NCI-H446 treated with DMSO at 0.1 percent for 48 hours (cell line): ENCODE data around the gene CHKA.

Experiments
- DNase-seq: peaks from one replicate; lab custom pipeline; 2025; lab: John Stamatoyannopoulos, UW

CHKA gene

DNA sequence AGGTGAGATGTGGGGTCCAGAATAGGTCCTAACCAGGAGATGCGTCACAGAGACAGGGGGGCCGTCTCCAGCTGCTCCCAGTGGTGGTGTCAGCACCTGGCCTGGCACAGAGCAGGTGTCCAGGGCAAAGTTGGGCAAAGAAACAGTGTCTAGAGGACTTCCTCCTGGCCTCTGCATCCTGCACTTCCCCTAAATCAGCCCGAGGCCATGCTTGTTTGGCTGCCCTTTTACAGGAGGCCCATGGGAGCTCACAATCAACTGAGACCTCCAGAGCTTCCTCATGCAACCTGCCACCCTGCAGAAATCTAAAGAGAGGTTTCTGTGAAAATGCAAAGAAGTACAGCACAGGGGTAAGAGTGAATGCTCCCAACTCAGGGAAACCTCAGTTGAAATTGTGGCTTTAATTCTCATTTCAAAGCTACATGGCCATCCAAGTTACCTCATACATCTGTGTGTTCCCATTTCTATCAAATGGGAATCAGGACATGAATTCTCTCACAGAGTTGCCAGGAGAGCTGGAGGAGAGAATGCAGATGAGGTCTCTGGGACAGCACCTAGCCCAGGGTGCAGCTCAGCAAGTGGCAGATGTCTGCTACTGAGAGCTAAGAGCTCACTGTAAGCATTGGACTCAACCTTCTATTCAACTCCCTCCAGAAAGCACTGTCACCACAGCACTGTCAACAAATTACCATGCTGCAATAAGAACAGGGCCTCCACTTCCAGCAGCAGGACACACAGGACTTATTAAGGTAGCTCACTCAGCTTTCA is 49.7 kb downstream of the CHKA start:
- DNase-seq, result no peak

DNA sequence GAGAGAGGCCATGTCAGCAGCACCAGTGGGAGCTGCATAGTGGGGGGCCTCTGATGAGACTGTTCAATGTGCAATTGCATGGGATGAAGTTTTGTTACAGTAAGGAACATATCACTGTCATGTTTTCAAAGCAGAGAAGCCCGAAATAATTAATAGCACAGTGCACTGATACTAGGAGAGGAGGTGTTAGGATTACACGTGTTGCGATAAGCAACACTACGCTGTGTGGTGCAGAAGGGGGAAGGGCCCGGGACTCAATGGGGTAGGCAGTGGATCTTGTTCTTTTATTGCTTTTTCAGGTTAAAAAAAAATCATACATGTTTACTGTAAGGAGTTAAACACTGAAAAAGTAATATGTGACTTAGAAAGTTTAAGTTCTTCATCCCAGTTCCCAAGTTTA is 53.2 kb downstream of the CHKA start:
- no peak for DNase-seq

DNA sequence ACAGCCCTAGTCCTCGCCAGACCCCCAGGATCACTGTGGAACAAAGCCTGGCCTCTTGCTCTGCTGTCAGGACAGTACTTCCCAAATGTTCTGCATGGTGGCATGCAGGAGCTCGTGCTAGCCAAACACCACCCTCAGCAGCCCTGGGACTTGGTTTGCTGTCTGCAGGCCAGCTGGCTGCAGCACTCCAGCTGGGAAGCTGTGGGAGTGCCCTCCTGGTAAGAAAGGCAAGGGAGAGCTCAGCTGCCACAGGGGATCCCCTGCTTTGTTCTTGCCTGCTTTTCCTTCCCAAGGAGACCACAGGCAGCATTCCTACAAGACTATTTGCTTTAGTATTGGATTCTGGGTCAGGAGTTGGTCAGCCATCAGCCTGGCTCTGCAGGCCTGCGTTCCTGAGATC is 54.4 kb downstream of the CHKA start:
- no peak for DNase-seq

DNA sequence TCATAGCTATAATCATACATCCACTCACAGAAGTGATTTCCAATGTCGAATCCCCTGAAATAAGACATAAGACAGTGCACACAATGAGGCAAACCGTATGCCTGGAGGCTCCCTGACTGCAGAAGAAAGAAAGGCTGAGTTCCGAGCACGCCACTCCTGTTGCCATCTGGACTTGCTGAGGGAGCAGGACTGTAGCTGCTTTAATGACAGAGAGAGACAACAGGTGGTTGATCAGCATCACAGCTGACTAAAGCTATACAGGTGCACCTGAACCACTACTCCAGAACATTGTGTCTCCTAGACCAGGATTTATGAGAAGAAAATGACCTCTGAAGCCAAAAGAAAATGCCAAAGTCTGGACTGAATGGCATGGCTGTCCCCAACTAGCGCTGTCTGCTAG is 55.3 kb downstream of the CHKA start:
- DNase-seq, result no peak

DNA sequence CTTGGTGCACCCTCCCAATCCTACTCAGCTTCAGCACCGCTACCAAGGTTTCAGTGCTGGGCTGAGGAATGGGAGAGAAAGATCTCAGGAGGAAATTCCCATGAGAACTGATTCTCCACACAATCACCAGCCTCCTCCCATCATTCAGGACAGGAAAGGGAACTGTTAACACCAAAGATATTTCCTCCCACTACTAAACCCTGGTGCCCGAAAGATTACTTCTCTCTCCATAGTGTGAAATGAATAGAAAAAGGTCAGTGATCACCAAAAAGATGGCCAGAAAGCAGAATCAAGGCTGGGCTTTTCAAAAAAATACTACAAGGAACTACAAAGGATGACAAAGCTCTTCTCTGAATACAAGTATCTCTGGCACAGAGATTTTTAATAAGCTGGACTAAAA is 56.3 kb downstream of the CHKA start:
- no peak for DNase-seq

DNA sequence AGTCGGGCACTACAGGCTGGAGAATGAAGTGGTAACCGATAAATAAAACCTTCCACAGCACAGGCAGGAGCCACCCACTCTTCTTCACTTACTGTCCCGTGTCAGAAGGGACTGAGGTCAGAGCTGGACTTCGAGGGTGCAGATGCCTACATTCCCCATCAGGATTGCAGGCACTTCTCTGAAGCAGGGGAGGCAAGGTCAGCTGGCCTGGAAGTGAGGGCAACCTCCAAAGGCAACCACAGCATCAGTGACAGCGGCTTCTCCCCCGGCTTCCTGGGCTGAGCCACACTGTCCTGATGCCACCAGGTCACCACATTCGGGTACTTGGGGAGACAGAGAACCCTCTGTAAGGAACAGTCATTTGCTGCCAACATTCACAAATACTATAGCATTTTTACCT is 59.7 kb downstream of the CHKA start:
- DNase-seq, result no peak

DNA sequence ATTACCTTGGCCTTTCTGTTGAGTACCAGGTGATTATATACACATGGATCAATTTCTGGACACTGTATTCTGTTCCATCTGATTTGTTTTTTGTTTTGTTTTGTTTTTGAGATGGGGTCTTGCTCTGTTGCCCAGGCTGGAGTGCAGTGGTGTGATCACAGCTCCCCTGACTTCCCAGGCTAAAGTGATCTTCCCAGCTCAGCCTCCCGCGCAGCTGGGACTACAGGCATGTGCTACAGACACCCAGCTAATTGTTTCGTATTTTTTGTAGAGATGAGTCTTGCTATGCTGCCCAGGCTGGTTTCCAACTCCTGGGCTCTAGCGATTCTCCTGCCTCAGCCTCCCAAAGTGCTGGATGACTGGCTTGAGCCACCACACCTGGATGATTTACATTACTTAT is 63.4 kb downstream of the CHKA start:
- no peak for DNase-seq

DNA sequence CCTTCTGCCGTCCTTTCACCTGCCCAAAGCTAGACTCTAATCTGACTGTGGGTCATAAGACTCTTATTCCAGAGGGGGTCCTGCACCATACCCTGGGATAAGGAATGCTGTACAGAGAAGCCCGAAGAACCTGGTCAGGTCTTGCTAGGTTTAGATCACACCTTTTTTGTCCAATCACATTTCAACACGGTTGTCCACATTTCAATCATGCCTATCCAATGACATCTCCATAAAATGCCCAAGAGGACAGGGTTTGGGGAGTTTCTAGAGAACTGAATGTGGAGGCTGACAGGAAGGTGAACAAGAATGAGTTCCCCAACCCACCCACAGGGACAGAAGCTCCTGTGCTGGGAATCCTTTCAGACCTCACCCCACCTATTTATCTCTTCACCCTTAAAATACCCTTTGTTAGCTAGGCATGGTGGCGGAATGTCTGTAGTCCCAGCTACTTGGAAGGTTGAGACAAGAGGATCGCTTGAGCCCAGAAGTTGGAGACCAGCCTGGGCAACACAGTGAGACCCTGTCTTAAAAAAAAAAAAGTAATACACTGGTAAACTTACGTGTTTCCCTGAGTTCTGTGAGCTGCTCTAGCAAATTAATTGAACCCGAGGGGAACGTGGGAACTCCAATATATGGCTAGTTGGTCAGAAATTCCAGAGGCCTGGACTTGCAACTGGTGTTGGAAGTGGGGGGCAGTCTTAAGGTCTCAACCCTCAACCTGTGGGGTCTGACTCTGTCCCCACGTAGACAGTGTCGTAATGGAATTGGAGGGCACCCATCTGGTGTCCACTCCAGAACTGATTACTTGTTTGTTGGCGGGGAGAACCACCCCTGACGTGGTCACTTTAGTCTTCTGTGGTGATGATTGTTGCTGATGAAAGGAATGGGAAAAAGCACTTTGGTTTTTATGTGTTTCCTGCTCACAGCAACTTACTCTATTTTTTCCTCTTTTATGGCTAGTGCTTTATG is 64.6 kb downstream of the CHKA start:
- no peak for DNase-seq

DNA sequence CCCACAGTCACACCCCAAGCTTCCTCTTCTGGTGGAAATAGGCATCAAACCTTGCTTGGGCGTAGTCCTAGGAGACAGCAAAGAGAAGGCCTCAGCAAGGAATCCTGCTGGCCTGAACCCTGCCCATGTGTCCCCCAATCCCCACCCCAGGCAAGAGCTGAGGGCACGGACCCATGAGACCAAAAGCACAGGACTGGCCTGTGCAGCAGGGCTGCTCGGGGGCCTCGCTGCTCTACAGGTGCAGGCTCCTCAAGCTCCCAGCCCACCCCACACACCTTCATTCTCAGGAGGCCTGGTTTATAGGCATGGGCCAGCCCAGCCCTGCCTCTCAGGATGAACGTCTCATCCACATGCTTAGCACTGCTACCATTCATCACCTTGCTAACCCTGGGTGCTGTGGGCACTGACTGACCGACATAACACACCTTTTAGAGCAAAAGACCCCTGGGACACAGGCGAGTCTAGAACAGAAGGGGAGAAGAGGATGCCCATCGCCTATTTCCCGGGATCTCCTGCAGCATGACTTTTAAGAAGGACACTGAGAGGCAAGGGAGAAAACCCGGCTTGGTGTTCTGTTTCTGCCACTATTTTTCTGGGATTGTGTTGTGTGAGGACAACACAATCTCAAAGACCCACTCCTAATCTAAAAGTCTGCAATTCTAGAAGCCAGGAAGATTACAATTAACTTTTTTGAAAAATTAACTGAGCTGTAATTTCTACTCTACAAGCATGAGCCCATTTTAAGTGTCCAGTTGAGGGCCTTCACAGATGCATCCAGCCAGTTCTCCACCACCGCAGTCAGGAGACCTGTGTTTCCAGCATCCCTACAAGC is 67.0 kb downstream of the CHKA start:
- DNase-seq, result no peak

DNA sequence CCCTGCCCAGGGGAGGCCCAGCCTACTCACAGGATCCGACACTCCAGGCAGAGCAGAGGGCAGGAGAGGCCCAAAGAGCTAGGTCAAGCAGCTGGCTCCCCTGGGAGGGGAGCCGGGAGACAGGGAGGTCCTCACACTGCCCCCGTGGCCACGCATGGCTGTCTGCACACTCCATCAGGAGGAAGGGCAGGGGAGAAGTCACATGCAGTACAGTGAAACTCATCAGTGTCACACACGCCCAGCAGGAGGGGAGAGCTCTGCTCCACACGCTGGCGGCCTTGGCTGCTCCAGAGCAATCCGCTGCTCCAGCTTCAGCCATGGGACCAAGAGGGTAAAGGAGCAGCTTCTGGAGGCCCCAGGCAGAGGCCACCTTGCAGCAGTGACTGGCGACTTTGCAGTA is 68.1 kb downstream of the CHKA start:
- DNase-seq, result no peak

DNA sequence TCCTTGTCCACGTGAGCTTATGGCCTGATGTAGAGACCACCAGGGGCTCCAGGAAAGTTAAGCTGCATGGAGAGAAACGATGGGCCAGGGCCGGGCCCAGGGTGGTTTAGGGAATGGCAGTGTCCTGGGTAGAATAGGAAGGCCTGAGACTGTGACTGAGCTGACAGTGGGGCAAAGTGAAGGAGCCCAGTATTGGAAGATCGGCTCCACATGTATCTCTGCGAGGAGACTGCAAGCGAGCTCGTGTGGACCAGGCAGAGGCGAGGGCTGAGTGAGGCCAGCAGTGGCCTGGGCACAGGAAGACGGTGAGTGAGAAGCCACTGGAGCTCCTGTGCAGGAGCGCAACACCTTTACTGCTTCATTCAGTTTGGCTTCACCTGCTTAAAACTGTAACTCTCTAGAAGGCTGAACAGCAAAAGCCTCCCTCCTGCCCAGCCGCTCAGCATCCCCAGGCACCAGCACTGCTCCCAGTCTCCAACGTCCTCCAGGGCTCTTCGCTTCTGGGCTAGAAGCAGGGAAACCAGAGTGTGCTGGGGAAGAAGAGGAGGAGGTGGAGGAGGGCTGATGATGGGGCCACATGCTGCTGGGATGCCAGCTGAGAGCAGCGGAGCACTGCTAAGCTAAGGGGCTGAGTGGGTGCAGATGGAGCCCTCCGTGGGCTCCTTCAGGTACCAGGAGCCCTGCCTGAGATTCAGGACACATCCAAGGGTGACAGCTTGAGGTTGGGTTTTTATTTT is 68.9 kb downstream of the CHKA start:
- no peak for DNase-seq

DNA sequence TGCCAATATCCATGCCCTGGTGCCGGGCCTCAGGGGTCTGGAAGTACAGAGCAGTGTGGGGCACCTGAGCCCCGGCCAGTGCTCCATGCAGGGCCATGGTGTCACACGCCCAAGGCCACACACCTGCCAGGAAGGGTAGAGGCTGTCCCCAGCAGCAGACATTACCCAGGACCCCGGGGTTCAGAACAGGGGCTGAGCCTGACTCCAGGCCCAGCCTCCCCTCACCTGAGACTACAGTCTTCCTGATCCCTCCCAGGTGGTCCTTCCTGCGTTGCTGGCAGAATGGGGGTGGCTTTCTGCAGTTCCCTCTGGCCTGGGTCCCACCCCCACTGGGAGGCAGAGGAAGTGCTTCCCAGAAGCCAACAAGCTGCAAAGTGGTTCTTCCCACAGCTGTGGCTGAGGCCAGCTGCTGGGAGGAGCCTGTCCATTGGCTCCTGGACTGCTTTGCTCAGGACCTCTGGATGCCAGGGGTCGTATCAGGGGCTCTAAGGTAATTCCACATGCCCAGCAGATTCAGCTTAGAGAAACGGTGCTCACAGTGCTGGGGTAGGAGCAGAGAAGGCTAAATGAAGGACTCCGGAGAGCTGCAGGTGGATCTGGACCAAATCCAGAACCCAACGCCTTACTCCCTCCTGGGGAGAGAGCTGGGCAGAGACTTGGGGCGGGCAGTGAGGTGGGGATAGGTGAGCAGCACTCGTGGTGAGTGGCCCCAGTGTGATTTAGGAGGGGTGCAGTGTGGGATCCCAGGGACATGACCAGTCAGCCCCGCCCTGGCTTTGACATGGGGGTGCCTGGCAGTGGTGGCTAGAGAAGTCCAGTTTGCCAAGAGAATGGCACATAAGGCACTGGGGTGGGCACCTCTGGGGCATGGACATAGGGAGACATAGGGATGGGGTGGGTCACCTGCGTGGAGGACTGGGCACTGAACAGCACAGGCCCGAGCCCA is 69.7 kb downstream of the CHKA start:
- no peak for DNase-seq

DNA sequence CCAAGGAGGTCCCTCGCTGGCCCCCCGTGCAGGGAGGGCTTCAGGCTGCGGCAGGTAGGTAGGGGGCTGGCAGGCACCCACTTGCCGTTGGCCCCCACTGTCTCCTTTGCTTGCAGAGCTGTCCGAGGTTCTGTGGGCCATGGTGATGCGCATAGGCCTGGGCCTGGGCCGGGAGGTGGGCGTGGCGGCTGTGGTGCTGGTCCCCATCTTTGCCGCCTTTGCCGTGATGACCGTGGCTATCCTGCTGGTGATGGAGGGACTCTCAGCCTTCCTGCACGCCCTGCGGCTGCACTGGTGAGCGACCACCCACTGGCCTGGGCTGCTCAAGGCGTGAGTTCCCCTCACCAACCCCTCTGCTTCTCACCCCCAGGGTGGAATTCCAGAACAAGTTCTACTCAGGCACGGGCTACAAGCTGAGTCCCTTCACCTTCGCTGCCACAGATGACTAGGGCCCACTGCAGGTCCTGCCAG is 70.8 kb downstream of the CHKA start:
- DNase-seq, result no peak

DNA sequence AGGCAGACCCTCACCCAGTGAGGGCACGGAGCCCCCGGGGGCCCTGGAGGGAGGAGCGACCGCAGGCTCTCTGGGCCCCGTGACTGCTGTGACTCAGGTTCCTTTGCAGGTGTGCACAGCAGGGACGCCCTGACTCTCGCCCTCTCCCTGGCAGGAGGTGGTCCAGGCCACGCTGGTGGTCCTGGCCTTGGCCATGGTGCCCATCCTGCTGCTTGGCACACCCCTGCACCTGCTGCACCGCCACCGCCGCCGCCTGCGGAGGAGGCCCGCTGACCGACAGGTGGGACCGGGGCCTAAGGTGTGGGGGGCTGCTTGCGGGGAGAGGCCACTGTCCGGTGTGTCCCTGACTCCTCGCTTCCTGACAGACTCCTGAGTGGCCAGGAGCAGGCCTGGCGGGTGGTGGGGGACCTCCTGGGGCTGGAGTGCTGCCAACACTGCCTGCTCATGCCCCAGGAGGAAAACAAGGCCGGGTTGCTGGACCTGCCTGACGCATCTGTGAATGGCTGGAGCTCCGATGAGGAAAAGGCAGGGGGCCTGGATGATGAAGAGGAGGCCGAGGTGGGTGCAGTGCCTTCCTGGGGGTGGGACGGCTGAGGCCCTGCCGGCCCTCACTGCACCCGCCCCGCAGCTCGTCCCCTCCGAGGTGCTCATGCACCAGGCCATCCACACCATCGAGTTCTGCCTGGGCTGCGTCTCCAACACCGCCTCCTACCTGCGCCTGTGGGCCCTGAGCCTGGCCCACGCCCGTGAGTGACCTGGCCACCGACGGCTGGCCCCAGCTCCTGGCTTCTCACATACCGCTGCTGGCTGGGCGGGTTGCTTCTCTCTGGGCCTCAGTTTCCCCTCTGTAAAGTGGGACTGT is 71.4 kb downstream of the CHKA start:
- no peak for DNase-seq

DNA sequence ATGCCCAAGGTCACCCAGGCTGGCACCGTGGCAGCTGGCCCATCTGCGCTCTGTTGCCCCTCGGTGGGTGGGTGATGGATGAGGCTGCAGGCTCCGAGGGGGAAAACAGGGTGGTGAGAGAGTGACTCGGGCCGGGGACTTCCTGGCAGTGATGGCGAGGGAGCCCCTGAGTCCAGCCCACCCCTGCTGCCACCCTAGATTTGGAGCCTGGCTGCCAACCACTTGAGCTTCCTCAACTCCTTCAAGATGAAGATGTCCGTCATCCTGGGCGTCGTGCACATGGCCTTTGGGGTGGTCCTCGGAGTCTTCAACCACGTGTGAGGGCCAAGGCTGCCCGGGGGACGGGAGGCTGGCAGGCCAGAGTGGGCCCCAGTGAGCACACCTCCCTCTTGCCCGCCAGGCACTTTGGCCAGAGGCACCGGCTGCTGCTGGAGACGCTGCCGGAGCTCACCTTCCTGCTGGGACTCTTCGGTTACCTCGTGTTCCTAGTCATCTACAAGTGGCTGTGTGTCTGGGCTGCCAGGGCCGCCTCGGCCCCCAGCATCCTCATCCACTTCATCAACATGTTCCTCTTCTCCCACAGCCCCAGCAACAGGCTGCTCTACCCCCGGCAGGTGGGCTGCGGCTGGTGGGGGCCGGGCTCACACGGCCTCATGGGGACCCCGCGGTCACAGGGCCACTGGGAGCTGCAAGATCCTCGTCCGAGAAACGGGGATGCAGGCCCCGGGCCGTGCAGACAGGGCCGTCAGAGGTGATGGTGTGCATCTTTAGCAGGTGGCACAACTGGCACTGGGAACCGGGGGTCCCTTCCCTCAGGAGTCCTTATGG is 72.3 kb downstream of the CHKA start:
- DNase-seq, result no peak

DNA sequence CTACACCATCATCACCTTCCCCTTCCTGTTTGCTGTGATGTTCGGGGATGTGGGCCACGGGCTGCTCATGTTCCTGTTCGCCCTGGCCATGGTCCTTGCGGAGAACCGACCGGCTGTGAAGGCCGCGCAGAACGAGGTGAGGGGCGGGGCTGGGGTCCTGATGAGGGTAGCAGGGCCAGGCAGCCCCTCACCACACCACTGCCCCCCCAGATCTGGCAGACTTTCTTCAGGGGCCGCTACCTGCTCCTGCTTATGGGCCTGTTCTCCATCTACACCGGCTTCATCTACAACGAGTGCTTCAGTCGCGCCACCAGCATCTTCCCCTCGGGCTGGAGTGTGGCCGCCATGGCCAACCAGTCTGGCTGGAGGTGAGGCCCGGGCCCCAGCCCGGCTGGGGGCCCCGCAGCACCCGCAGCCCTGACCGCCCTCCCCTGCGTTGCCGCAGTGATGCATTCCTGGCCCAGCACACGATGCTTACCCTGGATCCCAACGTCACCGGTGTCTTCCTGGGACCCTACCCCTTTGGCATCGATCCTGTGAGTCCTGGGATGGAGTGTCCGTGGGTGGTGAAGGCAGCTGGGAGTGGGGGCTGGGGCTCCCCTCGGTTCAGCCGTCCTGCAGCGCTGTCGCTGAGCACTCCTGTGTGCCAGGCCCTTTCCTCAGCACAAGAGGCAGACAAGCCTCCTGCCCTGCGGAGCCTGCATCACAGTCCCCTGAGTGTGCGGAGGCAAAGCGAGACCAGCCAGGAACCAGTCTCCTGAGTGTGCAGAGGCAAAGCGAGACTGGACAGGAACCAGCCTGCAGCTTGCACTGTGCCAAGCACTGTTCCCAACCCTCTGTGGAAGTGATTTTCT is 73.5 kb downstream of the CHKA start:
- no peak for DNase-seq

DNA sequence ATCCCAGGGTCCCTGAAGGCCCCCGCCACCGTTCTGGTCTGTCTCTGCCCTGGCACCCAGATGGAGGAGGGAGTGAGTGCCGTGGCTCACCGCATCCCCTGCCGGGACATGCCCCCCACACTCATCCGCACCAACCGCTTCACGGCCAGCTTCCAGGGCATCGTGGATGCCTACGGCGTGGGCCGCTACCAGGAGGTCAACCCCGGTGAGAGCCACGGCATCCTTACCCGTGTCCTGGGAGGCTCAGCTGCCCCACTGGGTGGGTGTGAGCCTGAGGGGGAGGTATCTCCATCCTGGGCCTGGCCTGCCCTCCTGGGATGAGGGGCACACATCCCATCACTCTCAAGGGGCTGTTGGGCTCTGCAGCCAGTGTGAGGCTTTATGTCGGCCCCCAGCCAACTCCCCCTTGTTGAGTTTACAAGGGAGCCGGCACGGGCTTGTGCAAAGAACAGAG is 76.3 kb downstream of the CHKA start:
- DNase-seq, result no peak
